ENCODE data around the gene TAAR1. TPM values are rescaled to one million over a fixed set of nuclear protein-coding genes. Genes with fewer than 3 reads are reported as not detected.

Gene TAAR1
- total RNA-seq, 1 experiment from 2014 or later = not detected

GRCh38 chr6:132690678-132691077, 31.7 kb upstream of the TAAR1 start:
- Histone ChIP-seq H2BK5ac (ENCODE audit: insufficient read length, low read length) (no peak overlapping the region), H2AFZ (ENCODE audit: low read length) (no peak overlapping the region), H3K9me3 (ENCODE audit: control insufficient read depth, low read depth, low read length) (no peaks in the 10 kb centered on the region), H3K27ac (ENCODE audit: insufficient read length, low read depth, low read length) (no peak overlapping the region), H2BK20ac (ENCODE audit: low read depth, low read length, poor library complexity, severe bottlenecking) (no peak overlapping the region), H3K4me2 (ENCODE audit: insufficient read depth, insufficient read length, low read length) (no peak overlapping the region), H3K4ac (ENCODE audit: low read depth, low read length) (no peak overlapping the region), H2BK12ac (ENCODE audit: insufficient read length, low read depth, low read length) (no peak overlapping the region), H3K79me1 (ENCODE audit: insufficient read depth, low read depth, low read length, poor library complexity, severe bottlenecking) (no peaks in the 10 kb centered on the region), H3K14ac (ENCODE audit: insufficient read depth, low read length) (no peak overlapping the region), H3T11ph (ENCODE audit: low read length) (no peak overlapping the region), H4K20me1 (ENCODE audit: control insufficient read depth, insufficient read depth, insufficient read length) (no peaks in the 10 kb centered on the region), H4K5ac (ENCODE audit: insufficient read length, low read depth, low read length) (no peak overlapping the region), H3K23me2 (ENCODE audit: insufficient read length, low read depth, low read length, poor library complexity, severe bottlenecking) (no peaks in the 10 kb centered on the region), H3K56ac (ENCODE audit: insufficient read length, low read depth, low read length) (no peak overlapping the region), H3K4me1 (ENCODE audit: insufficient read depth, low read length) (no peaks in the 10 kb centered on the region), H2AK5ac (ENCODE audit: insufficient read length, low read length) (no peak overlapping the region), H2BK120ac (ENCODE audit: low read depth, low read length, poor library complexity, severe bottlenecking) (no peak overlapping the region), H4K8ac (replicated peaks; ENCODE audit: insufficient read length, low read depth, low read length) (no peak overlapping the region), H3K79me2 (ENCODE audit: insufficient read depth, low read length) (no peaks in the 10 kb centered on the region), H2BK15ac (ENCODE audit: low read depth, low read length) (no peak overlapping the region), H3K27me3 (ENCODE audit: insufficient read depth, low read length) (no peaks in the 10 kb centered on the region), H3K18ac (ENCODE audit: insufficient read length, low read depth, low read length) (no peak overlapping the region), H4K91ac (ENCODE audit: insufficient read length, low read depth, low read length) (no peak overlapping the region), H3K9ac (ENCODE audit: extremely low read depth, insufficient read length, low read length) (no peak overlapping the region), H3K23ac (ENCODE audit: insufficient read length, low read depth, low read length) (no peak overlapping the region)
- Mint-ChIP-seq H3K4me1 (no peaks in the 10 kb centered on the region), H3K27ac (no peak overlapping the region), H3K27me3 (ENCODE audit: low read depth) (no peaks in the 10 kb centered on the region), H3K9me3 (peaks cover 1 to 2% of the 10 kb centered on the region in 2 experiments; a peak in 4 of 5 replicates), H3K4me3 (no peak overlapping the region; a peak in 1 of 5 replicates), H3K36me3 (ENCODE audit: insufficient read depth in 1 of 3, low read depth in 3 of 3) (peaks cover under 1 to 2% (median under 1%) of the 10 kb centered on the region in 3 experiments; a peak in 2 of 7 replicates)
- TF ChIP-seq, protein P1, sequence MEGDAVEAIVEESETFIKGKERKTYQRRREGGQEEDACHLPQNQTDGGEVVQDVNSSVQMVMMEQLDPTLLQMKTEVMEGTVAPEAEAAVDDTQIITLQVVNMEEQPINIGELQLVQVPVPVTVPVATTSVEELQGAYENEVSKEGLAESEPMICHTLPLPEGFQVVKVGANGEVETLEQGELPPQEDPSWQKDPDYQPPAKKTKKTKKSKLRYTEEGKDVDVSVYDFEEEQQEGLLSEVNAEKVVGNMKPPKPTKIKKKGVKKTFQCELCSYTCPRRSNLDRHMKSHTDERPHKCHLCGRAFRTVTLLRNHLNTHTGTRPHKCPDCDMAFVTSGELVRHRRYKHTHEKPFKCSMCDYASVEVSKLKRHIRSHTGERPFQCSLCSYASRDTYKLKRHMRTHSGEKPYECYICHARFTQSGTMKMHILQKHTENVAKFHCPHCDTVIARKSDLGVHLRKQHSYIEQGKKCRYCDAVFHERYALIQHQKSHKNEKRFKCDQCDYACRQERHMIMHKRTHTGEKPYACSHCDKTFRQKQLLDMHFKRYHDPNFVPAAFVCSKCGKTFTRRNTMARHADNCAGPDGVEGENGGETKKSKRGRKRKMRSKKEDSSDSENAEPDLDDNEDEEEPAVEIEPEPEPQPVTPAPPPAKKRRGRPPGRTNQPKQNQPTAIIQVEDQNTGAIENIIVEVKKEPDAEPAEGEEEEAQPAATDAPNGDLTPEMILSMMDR (conservative IDR thresholded peaks at IDR 0.05) = no peak
- no CpG with 5 or more reads among the region's 4 CpGs for WGBS (ENCODE audit: extremely low coverage, insufficient read length, low lambda C conversion rate)
- no peak for DNase-seq
